ENCODE measurements around the gene APOL2. TPM values are rescaled to one million over a fixed set of nuclear protein-coding genes. Genes with fewer than 3 reads are reported as not detected.
"Not testable (repeated sequence)": the region's sequence is repeated elsewhere in the genome, so short reads cannot be mapped to it uniquely, and the experiment has no call there.

APOL2 gene
- total RNA-seq, 1 experiment from 2014 or later, result 44.6 TPM

DNA sequence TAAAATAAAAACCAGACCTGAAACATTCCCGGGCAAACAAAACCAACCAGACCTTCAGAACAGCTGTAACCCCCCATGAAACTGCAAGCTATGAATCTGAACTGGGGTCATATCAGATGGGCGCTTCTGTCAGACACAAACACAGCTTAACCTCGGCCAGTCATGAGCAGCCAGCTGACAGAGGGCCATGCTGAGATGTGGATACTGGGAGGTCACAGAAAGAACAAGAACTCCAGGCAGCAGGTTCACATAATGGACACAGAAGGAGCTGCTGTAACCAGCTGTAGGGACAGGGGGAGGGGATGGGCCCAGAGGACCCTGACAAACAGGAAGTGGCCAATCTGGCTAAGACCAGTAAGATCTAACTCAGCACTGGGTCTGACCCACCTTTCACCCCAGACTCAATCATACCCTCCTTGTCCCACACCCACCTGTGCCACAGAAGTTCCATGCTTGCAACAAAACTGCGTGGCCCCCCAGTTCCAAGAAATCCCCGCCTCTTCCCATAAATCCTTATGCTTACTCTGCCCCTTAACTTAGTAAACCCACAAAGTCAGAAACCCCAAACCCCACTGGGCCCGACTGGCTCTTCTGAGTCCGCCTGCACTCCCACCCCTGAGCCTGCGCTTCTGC, 41.7 kb downstream of the APOL2 start:
- no peak for DNase-seq (ENCODE audit: low read depth)

DNA sequence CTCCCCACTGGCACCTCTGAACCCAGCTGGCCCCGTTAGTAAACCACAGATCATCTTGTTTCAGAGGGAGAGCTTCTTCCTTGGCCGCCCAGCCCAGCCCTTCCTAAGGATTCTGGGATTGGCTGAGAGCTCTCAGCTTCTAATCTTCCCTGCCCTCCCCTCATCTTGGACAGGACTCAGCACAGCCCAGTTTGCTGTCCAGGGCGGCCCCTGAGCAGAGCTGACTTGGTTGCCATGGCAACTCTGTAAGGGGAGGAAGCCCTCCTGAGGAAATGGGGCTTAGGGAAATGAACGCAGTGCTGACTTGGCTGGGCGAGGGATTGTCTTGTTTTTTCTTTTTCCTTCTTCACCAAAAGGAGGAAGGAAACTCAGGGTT, 42.3 kb downstream of the APOL2 start:
- peak; percentile 52 for DNase-seq (ENCODE audit: low read depth)

DNA sequence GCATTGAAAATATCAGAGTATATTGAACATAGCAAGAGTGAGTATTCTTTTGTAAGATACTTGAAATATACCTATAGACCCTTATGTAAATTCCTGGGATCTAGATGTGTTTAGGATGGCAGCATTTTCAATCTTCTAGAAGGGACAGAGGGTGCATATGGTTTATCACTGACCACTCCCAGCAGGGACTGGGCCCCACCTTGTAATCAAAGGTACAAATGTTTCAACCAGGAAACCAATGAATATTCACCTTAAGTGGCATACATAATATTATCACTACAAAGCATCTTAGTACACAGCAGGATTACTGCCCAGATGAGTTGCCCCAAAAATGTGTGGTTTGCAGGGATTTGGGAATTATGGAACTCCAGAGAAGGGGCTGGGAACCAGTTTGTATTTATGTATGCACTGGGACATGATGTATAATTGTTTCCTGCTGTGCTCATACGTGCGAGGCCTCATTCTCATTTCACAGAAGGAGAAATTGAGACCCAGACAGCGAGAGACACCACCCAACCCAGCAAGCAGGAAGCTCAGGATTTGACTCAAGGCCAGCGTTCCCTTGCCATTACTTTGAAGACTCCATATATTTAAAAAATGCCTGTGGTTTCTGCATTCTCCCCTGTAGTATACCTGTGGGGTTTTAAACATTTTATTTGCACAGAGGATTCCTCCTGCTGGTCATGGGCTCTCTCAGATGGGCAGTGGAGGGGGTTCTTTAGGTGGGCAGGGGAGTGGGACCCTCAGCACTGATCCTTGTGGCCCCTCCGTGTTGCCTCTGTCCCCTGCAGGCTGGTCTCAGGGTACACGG, 42.9 kb downstream of the APOL2 start:
- no peak for DNase-seq (ENCODE audit: low read depth)

DNA sequence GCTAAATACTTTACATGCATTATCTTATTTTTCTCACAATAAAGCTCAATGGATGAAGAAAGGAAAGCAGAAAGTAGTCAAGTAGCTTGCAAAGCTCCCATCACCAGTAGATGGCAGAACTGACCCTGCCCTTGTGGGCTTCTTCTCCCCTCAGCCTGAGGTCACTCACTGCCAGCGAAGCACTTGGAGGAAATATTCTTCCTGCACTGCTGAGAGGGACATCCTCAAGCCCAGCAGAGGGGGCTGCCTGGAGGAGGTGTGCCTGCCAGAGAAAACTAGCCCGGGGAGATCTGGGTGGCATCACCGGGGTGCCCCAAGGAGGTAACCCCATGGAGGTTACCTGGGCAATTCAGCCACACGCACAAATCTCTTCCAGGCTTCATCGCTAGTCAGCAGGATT, 44.4 kb downstream of the APOL2 start:
- peak; percentile 71 for DNase-seq (ENCODE audit: low read depth)

DNA sequence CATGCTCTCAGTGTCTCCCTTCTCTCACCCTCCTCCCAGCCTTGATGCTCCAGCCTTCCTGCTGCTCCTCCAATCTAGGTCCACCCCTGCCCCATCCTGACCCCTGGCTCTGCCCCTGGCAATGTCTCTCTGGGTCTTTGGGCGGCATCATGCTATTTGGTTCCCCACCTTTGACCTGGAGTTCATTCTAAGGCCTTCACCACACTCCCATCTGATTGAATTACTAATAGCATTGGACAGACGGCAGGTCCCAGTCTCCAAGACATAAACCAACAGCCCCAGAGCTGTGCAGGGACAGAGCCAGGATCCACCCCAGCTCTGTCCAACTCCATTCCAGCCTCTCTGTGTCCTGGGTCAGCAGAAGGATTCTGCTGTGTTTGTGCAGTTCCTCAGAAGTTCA, 44.9 kb downstream of the APOL2 start:
- DNase-seq (ENCODE audit: low read depth), result no peak

DNA sequence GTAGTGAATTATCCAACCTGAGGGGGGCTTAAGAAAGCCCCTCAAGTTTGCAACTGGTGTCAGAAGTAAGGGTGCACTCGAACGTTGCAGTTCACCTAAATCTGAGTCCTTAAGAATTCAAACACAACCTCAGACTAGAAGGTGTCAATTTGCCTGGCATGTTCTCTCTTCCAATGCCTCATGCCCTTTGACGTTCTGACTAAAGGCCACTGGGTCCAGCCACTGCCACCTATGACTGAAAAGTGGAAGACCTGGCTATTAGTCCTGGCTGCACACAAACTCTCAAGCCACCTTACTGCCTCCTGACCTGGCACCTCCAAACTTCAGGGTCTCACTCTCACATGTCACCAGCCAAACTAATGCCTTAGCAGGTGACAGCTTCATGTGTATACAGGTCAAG, 45.8 kb downstream of the APOL2 start:
- no peak for DNase-seq (ENCODE audit: low read depth)

DNA sequence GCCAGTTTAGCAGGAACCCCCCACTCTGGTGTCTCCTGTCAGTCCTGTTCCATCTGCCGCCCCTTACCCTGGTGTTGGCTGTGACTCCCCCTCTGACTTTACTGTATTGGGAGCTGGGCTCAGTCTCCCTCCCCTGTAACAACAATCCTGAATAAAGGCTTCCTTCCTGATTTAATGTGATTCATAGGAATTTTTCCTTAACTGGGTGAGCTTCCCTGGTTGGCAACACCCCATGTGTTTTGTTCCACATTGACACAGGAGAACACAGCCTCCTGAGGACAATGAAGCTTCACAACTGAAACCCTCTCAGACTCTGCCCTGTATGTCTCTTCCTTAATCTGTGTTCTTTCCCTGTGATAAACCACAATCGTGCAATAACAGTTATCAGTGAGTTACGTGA, 46.2 kb downstream of the APOL2 start:
- no peak for DNase-seq (ENCODE audit: low read depth)

DNA sequence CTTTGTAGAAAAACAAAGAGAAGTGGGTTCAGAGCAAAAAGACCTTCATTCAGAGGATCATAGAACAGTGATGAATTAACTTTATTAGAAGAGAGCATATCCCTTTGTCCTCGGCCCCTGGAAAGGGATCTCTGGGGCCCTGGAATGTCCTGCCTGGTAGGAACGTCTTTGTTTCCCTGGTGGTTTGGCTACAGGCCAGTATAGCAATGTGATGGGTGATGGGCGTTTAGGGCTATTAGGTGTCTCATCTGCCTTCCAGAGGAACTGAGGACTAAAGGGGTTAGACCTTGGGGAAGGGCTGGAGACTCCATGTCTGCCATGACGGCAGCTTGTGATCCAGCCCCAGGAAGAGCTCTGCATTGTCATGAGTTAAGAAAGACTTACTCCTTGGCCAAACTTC, 46.8 kb downstream of the APOL2 start:
- DNase-seq (ENCODE audit: low read depth), result no peak

DNA sequence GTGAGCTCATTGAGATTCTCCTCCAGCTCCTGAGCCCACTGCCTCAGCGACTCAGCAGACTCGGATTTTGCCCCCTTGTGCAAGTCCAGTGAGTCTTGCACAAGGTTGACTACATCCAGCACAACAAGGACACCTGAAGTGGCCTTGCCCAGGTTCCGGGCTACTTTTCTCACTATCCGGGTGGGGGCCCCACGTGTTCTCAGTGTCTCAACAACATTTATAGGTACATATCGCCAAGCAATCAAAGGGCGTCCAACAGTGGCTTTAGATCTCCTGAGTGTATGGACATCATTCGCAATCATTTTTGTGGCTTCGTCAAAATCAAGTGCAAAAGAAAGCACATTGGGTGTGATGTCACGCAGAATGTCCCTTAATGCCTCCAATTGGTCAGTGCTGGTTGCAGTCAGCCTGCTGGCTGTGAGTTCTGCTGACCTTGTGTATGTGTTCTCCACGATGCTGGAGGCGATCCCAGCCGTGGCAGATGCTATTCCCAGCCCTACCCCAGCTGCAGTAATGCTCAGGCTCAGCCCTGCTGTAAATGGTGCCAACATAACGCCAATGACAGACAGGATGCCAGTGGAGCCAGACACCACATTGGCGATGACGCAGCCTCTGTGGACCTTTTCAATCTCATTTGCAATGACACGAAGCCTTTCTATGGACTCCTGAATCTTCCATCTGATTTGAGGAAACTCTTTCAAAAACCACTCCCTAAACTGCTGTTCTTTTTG, 48.1 kb downstream of the APOL2 start:
- DNase-seq (ENCODE audit: low read depth), result peak; percentile 67

DNA sequence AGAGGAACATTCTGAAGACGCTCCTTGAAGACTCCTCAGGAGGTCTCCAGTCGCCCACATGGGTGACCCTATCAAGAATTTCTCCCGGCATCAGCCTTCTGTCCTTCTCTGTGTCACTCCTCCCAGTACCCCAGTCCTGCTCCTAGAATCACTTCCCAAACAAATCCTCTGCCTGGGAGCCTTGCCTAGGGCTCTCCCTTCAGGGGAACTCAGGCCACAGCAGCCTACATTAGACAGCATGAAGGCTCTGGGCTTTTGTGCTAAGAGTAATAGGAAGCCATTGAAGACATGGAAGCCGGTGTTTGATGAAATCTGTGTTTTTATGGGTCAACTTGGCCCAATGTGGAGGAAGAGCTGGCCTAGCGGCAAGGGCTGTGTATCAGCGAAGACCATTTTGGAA, 51.5 kb downstream of the APOL2 start:
- not testable (repeated sequence) for DNase-seq (ENCODE audit: low read depth)

DNA sequence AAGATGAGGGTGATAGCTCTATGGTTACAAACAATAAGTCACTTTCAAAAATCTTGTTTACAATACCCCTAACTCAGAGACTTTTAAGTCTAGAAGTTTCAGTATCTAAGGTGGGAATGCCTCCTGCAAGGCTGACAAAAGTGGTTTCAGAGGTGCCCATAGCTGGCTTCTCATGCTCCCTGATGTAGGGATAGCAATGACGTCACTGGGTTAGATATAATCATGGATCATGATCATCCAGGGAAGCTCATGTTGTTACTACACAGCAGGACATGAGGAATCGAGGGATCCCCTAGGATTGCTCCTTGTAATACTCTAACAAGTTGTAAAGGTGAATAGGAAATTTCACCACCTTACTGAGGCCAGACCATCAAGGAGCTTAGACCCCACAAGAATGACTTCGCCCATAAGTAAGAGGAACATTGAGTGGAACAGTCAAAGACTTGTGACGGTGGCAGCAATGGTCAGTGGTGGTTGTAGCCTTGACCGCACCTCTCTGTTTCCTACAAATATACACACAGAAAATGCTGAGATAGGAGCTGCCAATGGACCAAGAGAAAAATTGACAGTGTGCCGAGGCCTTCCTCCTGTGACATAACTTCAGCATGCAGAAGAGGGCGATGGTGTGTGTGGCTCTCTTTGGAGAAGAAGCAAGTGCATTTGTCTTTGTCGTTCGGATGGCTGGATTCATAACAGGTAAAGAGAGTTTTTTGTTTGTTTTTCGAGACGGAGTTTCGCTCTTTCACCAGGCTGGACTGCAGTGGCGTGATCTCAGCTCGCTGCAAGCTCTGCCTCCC, 53.3 kb downstream of the APOL2 start:
- DNase-seq (ENCODE audit: low read depth), result no peak

DNA sequence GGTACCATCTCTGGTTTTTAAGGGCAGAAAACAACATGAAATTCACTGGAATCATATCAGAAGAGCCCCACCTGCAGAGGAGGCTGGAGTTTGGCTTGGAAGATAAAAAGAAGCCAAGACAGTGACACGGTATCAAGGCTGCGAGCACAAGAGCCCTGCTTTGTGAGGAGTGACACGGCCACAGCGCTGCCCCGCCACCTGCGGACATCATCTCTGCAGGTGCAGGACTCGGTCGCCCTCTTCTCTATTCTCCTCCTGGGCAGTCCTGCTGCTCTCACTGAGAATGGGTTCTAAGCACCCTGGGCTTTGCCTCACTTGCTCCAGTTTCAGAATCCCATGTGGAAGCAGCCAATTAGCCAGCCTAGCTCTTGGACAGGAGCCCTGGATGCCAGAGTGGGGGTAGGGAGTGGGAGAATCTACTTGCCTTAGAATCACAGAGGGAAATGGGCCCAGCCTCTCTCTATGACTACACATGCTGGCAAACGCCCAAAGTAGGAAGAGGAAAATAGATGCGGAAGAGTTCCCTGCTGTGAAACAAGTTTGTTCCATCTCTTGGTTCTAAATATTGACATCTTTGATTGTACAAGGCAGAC, 54.8 kb downstream of the APOL2 start:
- DNase-seq (ENCODE audit: low read depth), result no peak

DNA sequence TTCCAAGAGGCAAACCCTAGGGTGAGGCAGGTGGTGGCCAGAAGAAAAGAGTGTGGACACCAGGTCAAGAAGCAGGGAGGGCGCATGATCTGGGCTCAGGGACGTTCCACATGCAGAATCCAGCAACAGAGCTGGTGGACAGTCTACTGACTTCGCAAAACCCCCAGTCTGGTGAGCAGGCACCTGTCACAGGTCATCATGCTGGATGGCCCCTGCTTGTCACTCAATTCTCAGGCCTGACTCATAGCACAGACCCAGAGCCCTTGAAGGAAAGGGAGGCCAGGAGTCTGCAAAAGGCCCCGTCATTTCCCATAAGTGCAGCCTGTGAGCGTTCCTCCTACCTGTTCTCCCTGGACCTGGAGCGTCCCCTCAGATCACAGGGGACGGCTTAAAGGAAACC, 55.9 kb downstream of the APOL2 start:
- DNase-seq (ENCODE audit: low read depth), result no peak

DNA sequence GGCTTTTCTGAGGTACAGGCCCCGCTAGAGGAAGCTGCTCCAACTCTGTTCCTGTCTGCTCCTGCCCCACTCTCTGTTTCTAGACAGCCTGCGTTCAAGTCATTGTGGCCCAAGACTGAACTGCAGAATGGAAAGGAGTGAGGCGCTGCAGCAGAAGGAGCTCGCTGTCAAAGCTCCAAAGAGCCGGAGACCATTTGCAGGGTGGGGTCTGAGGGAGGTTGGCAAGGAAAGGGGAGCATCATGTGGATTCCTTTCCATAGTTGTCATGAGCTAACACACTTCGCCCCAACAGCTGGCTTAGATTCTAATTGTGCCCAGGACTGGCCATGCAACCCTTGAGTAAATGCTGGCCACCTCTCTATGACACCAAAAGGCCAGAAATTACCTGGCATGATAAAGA, 56.5 kb downstream of the APOL2 start:
- DNase-seq (ENCODE audit: low read depth), result no peak

DNA sequence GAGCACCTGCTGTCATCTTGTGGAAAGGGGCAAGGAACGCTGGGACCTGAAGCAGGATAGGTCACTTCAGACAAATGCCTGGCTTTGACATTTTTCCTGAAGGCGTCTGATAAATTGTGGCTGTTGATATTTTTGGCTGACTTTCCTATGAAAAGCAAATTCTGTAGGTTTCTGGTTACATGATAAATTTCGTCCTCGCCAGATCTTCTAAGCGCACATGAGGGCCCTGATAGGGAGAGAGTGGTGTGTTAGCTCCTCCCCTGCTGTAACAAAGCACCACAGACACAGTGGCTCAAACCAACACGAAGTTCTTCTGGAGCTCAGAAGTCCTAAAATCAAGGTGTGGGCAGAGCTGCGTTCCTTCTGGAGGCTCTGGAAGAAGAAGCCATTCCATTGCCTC, 57.3 kb downstream of the APOL2 start:
- DNase-seq (ENCODE audit: low read depth), result no peak

DNA sequence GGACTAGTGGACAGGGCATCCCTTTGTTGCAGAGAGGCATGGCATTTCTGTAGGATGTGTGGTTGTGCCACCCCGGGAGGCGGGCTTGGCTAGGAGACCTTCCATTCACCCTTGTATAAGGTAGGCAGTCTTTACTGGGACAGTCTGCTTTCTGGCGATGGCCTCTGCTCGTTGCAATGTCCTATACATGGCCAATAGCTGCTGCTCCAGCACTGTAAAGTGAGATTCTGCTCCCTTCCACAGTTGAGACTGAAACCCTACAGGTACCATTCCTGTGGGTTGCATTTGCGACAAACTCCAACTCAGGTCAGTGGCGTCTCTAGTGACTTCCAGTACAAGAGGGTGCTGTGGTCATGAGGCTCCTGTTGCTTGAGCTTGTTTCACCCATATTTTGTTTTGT, 58.4 kb downstream of the APOL2 start:
- DNase-seq (ENCODE audit: low read depth), result no peak

DNA sequence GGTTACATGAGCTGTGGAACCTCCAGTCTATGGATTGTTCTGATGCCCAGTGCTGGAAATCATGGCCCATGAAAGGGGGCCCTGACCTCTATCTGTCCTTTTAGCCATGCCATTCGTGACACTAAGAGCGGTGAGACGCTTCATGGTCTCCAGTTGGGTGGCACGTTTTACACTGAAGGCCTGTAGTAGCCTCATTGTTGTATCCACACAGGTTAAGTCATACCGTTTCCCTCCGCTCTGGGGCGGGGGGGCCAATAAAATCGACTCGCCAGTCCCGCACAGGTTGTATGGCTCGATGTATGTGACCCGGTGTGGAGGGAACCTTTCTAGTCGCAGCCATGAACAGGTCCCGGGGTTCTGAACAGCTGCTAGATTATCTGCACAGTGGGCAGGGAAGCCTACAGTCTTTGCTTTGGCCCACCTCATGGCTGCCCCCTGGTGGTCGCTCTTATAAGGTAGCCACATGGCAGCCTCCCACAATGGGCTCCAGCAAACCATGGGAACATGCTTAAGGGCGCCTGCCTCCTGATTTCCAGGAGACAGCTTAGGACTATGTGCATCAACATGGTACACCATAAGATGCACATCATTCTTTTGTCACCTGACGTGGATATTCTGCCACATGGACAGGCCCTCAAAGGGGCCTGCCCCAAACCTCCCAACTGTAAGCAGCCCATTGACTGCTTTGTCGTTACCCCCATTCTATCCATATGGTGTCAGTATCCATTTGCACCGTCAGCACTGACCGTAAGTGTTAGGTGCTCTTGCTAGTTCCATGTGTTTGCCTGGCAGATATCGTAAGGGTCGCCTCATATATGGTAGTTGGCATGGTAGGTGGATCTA, 59.1 kb downstream of the APOL2 start:
- DNase-seq (ENCODE audit: low read depth), result peak; percentile 62

DNA sequence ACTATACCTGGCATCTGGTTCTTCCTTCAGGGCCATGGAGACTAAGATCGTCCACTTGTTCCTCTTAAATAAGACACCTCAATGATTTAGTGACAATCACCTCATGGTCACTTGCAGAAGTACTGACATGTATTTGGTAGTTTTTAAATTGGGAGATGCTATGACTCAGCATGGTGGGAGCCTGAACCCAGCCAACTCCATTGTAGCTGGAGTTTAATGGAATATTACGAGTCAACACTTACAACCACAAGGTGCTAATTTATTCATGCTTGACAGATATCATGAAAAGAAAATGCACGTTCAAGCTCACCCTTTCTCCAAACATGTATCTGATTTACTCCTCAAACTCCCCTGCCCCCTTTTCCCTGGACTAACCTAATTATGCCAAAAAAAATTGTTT, 62.2 kb downstream of the APOL2 start:
- no peak for DNase-seq (ENCODE audit: low read depth)
